ENCODE results near the gene DRD3.

DRD3 gene

GRCh38 chr3:114127517-114127916 lies 51.3 kb downstream of the DRD3 start:
- Histone ChIP-seq H3K36me3 (ENCODE audit: insufficient read depth) (no peaks in the 10 kb centered on the region), H3K4me2 (no peak overlapping the region), H3K27me3 (ENCODE audit: insufficient read depth, low read depth) (no peaks in the 10 kb centered on the region), H3K79me2 (ENCODE audit: insufficient read depth, low read depth) (no peaks in the 10 kb centered on the region), H3K9ac (no peak overlapping the region), H3K4me1 (ENCODE audit: low read depth, poor library complexity, severe bottlenecking) (no peaks in the 10 kb centered on the region), H3K27ac (no peak overlapping the region), H3K4me3 (IDR thresholded peaks at IDR 0.05; ENCODE audit: insufficient read depth, low read depth, low read length) (no peak overlapping the region), H2AFZ (ENCODE audit: low read depth) (no peak overlapping the region), H4K20me1 (ENCODE audit: insufficient read depth) (no peaks in the 10 kb centered on the region)
- TF ChIP-seq CTCF (conservative IDR thresholded peaks at IDR 0.05; ENCODE audit: low read depth, low read length), result no peak

DNA sequence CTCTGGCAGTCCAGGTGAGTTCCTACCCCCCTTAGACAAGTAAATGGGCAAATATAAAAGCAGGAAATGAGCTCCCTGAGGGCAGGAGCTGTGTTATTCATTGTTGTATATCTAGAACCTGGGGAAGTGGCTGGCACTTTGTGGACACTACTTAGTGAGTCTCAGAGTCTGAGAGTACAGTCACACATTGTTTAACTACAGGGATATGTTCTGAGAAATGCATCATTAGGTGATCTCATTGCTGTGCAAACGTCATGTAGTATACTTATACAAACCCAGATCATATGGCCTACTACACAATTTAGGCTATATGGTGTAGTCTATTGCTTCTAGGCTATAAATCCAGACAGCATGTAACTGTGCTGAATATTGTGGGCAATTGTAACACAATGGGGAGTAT lies 52.4 kb downstream of the DRD3 start:
- H3K4me3 ChIP-seq (IDR thresholded peaks at IDR 0.05; ENCODE audit: insufficient read depth, low read depth, low read length), result no peak overlapping the region
- no peak for TF ChIP-seq CTCF (conservative IDR thresholded peaks at IDR 0.05; ENCODE audit: low read depth, low read length)
- H3K79me2 ChIP-seq (ENCODE audit: insufficient read depth, low read depth), result no peaks in the 10 kb centered on the region
- H3K36me3 ChIP-seq (ENCODE audit: insufficient read depth), result no peaks in the 10 kb centered on the region
- no peak overlapping the region for H3K9ac ChIP-seq
- H2AFZ ChIP-seq (ENCODE audit: low read depth), result no peak overlapping the region
- no peak overlapping the region for H3K27ac ChIP-seq
- no peaks in the 10 kb centered on the region for H3K27me3 ChIP-seq (ENCODE audit: insufficient read depth, low read depth)
- no peaks in the 10 kb centered on the region for H3K4me1 ChIP-seq (ENCODE audit: low read depth, poor library complexity, severe bottlenecking)
- H4K20me1 ChIP-seq (ENCODE audit: insufficient read depth), result no peaks in the 10 kb centered on the region
- H3K4me2 ChIP-seq, result no peak overlapping the region

- Histone ChIP-seq H3K9ac (no peak overlapping the region), H3K4me2 (no peak overlapping the region), H2AFZ (ENCODE audit: low read depth) (no peak overlapping the region), H3K4me1 (ENCODE audit: low read depth, poor library complexity, severe bottlenecking) (no peaks in the 10 kb centered on the region), H3K36me3 (ENCODE audit: insufficient read depth) (no peaks in the 10 kb centered on the region), H3K4me3 (IDR thresholded peaks at IDR 0.05; ENCODE audit: insufficient read depth, low read depth, low read length) (no peak overlapping the region), H4K20me1 (ENCODE audit: insufficient read depth) (no peaks in the 10 kb centered on the region), H3K27me3 (ENCODE audit: insufficient read depth, low read depth) (no peaks in the 10 kb centered on the region), H3K79me2 (ENCODE audit: insufficient read depth, low read depth) (no peaks in the 10 kb centered on the region), H3K27ac (no peak overlapping the region)
- TF ChIP-seq CTCF (conservative IDR thresholded peaks at IDR 0.05; ENCODE audit: low read depth, low read length), result no peak
Measured at GRCh38 chr3:114122027-114122709, 56.7 kb downstream of the DRD3 start.

- Histone ChIP-seq H3K4me2 (no peak overlapping the region), H3K9ac (no peak overlapping the region), H3K27me3 (ENCODE audit: insufficient read depth, low read depth) (no peaks in the 10 kb centered on the region), H3K4me3 (IDR thresholded peaks at IDR 0.05; ENCODE audit: insufficient read depth, low read depth, low read length) (no peak overlapping the region), H3K27ac (no peak overlapping the region), H3K36me3 (ENCODE audit: insufficient read depth) (no peaks in the 10 kb centered on the region), H2AFZ (ENCODE audit: low read depth) (no peak overlapping the region), H3K4me1 (ENCODE audit: low read depth, poor library complexity, severe bottlenecking) (no peaks in the 10 kb centered on the region), H3K79me2 (ENCODE audit: insufficient read depth, low read depth) (no peaks in the 10 kb centered on the region), H4K20me1 (ENCODE audit: insufficient read depth) (no peaks in the 10 kb centered on the region)
- no peak for TF ChIP-seq CTCF (conservative IDR thresholded peaks at IDR 0.05; ENCODE audit: low read depth, low read length)
Measured at GRCh38 chr3:114120211-114120610, 58.6 kb downstream of the DRD3 start.

Data from KMS-11 (cell line).